ENCODE data around the gene FMO4.

Gene FMO4

DNA sequence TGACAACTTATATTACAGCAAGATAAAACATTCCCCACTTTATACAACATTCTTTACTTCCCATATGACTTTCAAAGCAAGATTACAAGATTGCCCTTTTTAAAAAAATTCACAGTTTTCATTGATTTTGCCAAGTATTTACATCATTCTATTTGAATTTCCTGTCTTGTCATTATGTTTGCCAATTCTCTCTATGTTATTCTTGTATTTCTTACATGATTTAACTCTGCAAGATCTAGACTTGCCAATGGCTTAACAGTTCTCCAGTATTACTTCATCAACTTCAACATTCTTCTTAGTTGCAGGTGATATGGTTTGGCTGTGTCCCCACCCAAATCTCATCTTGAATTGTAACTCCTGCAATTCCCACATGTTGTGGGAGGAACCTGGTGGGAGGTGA is 31.6 kb downstream of the FMO4 start:
- Histone ChIP-seq H3K27me3 (replicated peaks; ENCODE audit: insufficient read depth, low read length) (no peaks in the 10 kb centered on the region), H3K4me3 (ENCODE audit: low read length) (no peak overlapping the region), H3K4me2 (ENCODE audit: low read depth, low read length) (no peak overlapping the region), H3K9ac (ENCODE audit: low read length) (no peak overlapping the region), H3K79me2 (ENCODE audit: low read length) (no peaks in the 10 kb centered on the region), H3K9me3 (replicated peaks; ENCODE audit: insufficient read depth, low read length) (no peaks in the 10 kb centered on the region), H3K9me2 (replicated peaks; ENCODE audit: insufficient read depth, low read length) (no peaks in the 10 kb centered on the region), H3K4me1 (ENCODE audit: low read length) (no peaks in the 10 kb centered on the region), H3F3A (ENCODE audit: insufficient read depth, low read length) (no peaks in the 10 kb centered on the region), H3K36me3 (replicated peaks; ENCODE audit: insufficient read depth, low read length) (no peaks in the 10 kb centered on the region), H4K20me1 (ENCODE audit: insufficient read depth, low read length) (no peaks in the 10 kb centered on the region), H2AFZ (ENCODE audit: low read length) (no peak overlapping the region), H3K27ac (ENCODE audit: low read length) (no peak overlapping the region)
- no peak for TF ChIP-seq EZH2phosphoT487 (IDR thresholded peaks at IDR 0.05; ENCODE audit: low read length)
- TF ChIP-seq, protein P1, sequence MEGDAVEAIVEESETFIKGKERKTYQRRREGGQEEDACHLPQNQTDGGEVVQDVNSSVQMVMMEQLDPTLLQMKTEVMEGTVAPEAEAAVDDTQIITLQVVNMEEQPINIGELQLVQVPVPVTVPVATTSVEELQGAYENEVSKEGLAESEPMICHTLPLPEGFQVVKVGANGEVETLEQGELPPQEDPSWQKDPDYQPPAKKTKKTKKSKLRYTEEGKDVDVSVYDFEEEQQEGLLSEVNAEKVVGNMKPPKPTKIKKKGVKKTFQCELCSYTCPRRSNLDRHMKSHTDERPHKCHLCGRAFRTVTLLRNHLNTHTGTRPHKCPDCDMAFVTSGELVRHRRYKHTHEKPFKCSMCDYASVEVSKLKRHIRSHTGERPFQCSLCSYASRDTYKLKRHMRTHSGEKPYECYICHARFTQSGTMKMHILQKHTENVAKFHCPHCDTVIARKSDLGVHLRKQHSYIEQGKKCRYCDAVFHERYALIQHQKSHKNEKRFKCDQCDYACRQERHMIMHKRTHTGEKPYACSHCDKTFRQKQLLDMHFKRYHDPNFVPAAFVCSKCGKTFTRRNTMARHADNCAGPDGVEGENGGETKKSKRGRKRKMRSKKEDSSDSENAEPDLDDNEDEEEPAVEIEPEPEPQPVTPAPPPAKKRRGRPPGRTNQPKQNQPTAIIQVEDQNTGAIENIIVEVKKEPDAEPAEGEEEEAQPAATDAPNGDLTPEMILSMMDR (IDR thresholded peaks at IDR 0.05; ENCODE audit: low read length) = no peak
- DNase-seq = no peak

DNA sequence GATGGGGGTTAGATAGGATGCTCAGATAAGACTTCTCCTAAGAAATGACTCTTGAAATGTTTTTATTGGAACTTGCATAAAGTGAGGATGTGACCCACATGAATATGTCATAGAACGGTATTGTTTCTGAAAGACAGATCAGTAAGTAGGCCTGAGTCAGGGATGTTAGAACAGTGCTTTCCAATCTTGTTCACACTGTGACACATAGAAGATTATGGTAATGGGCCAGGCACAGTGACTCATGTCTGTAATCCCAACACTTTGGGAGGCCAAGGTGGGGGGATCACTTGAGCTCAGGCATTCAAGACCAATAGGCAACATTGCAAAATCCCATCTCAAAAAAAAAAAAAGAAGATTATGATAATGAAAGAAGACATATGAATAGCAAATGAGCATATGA is 32.9 kb downstream of the FMO4 start:
- Histone ChIP-seq H3K79me2 (ENCODE audit: low read length) (no peaks in the 10 kb centered on the region), H3K9ac (ENCODE audit: low read length) (no peak overlapping the region), H3K27me3 (replicated peaks; ENCODE audit: insufficient read depth, low read length) (no peaks in the 10 kb centered on the region), H2AFZ (ENCODE audit: low read length) (no peak overlapping the region), H3K9me3 (replicated peaks; ENCODE audit: insufficient read depth, low read length) (no peaks in the 10 kb centered on the region), H3K4me1 (ENCODE audit: low read length) (no peaks in the 10 kb centered on the region), H3K4me3 (ENCODE audit: low read length) (no peak overlapping the region), H3K9me2 (replicated peaks; ENCODE audit: insufficient read depth, low read length) (no peaks in the 10 kb centered on the region), H3F3A (ENCODE audit: insufficient read depth, low read length) (no peaks in the 10 kb centered on the region), H3K27ac (ENCODE audit: low read length) (no peak overlapping the region), H3K4me2 (ENCODE audit: low read depth, low read length) (no peak overlapping the region), H4K20me1 (ENCODE audit: insufficient read depth, low read length) (no peaks in the 10 kb centered on the region), H3K36me3 (replicated peaks; ENCODE audit: insufficient read depth, low read length) (no peaks in the 10 kb centered on the region)
- DNase-seq = no peak
- no peak for TF ChIP-seq EZH2 (optimal IDR thresholded peaks at IDR 0.05; ENCODE audit: low read depth, low read length)
- TF ChIP-seq EZH2phosphoT487 (IDR thresholded peaks at IDR 0.05; ENCODE audit: low read length) = no peak
- TF ChIP-seq, protein P1 (IDR thresholded peaks at IDR 0.05; ENCODE audit: low read length) = no peak

DNA sequence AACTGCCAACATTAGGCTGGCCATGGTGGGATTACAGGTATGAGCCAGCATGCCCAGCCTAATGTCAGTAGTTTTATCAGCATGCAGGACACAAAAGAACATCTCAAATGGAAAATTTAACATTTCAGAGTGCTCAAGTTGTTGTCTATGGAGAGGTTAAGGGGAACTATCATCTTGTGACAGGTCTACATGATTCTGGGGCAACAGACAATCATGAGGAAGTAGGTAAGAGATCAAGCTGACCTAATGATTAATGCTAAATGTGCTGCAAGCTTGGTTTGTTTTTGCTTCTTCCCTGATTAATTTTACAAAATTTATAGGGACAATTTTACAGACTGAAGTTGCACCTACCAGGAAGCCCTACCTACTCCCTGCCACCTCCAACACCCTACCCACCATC is 36.6 kb downstream of the FMO4 start:
- no peaks in the 10 kb centered on the region for H3K4me1 ChIP-seq (ENCODE audit: low read length)
- H4K20me1 ChIP-seq (ENCODE audit: insufficient read depth, low read length) = no peaks in the 10 kb centered on the region
- no peak for DNase-seq
- H3K27ac ChIP-seq (ENCODE audit: low read length) = no peak overlapping the region
- H3K9me3 ChIP-seq (replicated peaks; ENCODE audit: insufficient read depth, low read length) = no peaks in the 10 kb centered on the region
- H3F3A ChIP-seq (ENCODE audit: insufficient read depth, low read length) = no peaks in the 10 kb centered on the region
- H3K79me2 ChIP-seq (ENCODE audit: low read length) = no peaks in the 10 kb centered on the region
- no peak overlapping the region for H2AFZ ChIP-seq (ENCODE audit: low read length)
- H3K4me3 ChIP-seq (ENCODE audit: low read length) = no peak overlapping the region
- no peaks in the 10 kb centered on the region for H3K36me3 ChIP-seq (replicated peaks; ENCODE audit: insufficient read depth, low read length)
- H3K27me3 ChIP-seq (replicated peaks; ENCODE audit: insufficient read depth, low read length) = no peaks in the 10 kb centered on the region
- no peaks in the 10 kb centered on the region for H3K9me2 ChIP-seq (replicated peaks; ENCODE audit: insufficient read depth, low read length)
- no peak overlapping the region for H3K4me2 ChIP-seq (ENCODE audit: low read depth, low read length)
- TF ChIP-seq, protein P1 (IDR thresholded peaks at IDR 0.05; ENCODE audit: low read length) = no peak
- TF ChIP-seq EZH2phosphoT487 (IDR thresholded peaks at IDR 0.05; ENCODE audit: low read length) = no peak
- TF ChIP-seq EZH2 (optimal IDR thresholded peaks at IDR 0.05; ENCODE audit: low read depth, low read length) = no peak
- no peak overlapping the region for H3K9ac ChIP-seq (ENCODE audit: low read length)
